GM21529 (cell line): Measurements from ENCODE around the gene PRKN.

Experiments
- ATAC-seq: cut with Tn5 transposase; IDR thresholded peaks from one replicate; pipeline ENCODE4 v1.9.1; 2021; ENCODE audit not compliant: unreplicated experiment

PRKN gene

GRCh38 chr6:161308075-161308655, 1419.4 kb downstream of the PRKN start:
- no peak for ATAC-seq

DNA sequence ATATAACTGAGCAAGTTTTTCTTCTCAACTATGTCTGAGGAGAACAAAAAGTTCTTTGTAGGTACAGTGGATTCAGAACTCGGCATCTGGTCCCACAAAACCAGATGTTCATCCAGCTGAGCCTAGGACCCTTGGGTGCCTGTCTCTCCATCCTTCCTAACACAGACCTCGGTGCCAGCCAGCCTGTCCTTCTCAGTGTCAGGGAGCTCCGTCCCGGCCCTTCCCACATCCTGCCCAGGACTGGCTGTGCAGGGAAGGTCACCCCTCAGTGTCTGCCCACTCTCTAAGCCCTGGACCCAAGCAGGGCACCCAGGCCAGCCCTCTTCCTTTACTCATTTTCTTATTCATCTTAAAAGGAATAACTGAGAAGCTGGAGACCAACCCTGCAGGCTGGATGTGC, 1421.7 kb downstream of the PRKN start:
- no peak for ATAC-seq

DNA sequence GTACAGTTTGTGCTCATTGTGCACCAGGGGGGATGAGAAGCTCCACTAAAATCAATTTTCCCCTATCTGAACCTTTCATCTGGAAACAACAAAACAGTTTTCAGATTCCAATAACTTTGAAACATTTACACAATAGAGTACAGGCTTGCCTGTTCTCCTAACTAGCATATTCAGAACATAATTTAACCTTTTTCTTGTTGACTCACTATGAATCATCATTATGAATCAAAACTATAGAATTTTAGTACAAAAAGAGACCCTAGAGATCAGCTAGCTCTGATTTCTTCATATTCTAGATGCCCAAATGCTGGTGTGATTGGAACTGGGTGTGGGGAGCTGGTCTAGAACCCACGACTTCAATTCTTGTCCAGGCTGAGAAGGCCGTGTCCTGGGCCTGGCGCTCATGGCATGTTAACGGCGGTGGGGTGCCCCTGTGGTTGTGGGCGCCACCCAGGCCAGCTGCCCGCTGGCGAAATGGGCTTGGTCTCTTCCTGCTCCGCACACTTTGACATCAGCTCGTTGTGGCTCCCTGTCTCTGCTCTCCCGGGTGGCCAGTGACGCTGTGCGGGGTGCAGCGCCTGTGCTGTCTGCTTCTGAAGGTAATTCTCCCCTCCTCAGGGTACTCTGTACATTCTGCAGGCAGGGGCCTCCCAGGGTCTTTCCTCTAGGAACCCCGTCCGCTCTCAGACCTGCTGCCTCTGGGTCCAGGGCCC, 1423.8 kb downstream of the PRKN start:
- ATAC-seq = no peak

- ATAC-seq = no peak
Observed at GRCh38 chr6:161302949-161303348, 1424.6 kb downstream of the PRKN start.

DNA sequence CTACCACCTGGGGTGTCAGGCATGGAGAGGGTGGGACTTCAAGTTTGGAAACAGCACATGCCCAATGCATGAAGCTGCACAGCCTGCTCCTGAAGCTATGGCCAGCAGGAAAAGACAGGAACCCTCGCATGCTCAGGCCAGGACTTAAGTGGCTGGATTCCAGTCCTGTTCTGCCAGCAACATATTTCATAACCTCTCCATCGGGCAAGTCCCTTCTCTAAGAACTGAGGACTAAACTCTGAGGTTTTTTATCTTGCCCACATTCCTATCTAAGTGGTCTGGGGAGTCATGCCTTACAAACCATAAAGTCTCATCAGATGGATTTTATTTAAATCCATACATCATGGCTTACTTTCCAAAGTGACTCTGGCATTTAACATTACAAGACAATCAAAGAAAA, 1426.2 kb downstream of the PRKN start:
- ATAC-seq = no peak

GRCh38 chr6:161300823-161301222, 1426.7 kb downstream of the PRKN start:
- ATAC-seq = no peak

DNA sequence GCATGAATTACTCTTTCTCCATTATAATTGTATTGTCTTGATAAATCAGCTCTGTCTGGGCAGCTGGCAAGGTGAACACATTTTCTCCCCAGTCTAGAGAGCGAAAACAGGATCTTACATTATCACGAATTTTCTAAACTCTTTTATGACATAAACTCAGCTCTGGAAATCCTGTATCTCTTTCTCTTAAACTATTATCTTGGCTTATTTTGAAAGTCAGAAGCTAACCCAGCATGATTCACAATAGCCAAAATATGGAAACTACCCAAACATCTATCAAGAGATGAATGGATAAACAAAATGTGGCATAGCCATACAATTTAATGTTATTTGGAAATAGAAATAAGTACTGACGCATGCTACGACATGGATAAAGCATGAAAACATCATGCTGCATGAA, 1427.8 kb downstream of the PRKN start:
- ATAC-seq = no peak
